ENCODE measurements around the gene SLC4A11.

SLC4A11 gene

DNA sequence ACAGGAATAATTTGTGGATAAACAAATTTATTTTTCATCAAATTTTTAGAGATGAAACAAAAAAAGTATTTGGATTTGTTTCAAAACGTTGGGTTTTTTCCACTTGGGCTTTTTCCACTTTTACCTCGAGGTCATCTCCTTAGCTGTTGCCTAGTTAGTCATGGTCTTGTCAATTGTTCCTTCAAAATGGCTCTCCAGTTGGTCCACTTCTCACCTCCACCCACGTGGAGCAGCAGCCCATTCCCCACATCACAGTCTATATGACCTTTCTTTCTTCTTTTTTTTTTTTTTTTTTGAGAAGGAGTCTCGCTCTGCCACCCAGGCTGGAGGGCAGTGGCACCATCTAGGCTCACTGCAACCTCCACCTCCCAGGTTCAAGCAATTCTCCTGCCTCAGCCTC lies 6.7 kb upstream of the SLC4A11 start:
- no peak for DNase-seq

DNA sequence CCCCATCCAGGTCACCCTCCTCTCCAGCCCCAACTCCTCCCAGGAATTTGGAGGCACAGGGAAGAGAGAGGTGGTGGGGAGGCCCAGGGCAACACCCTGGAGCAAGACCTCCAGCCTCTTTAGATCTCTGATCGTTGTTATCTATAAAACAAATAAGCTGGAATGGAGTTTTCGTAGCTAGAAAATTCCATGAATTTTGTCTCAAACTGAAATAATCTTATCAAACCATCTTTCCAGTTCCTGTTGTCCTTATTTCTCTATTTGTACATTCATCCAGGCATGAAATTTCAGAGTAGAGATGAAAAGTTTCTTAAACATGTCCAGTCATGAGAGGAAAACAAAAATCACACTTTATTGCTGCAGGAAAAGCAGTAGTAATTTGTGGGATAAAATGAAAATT lies 6.2 kb upstream of the SLC4A11 start:
- DNase-seq, result no peak

DNA sequence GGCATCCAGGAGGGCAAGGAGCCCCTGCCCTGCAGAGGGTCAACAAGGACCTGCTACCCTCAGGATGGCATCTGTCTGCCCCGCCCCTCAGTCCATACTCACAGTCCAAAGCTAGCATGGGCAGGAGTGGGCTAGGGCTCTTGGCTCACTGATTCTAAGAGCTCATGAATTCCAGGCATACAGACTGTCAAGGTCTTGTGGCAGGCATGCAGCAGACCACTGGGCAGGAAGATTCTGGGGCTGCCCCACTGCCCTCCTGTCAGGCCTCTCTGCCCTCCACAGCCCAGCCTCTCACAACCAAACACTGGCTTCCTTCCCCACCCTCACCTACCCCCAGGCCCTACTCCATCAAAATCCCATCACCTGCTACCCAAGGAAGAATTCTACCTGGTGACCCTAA lies 5.6 kb upstream of the SLC4A11 start:
- no peak for DNase-seq

DNA sequence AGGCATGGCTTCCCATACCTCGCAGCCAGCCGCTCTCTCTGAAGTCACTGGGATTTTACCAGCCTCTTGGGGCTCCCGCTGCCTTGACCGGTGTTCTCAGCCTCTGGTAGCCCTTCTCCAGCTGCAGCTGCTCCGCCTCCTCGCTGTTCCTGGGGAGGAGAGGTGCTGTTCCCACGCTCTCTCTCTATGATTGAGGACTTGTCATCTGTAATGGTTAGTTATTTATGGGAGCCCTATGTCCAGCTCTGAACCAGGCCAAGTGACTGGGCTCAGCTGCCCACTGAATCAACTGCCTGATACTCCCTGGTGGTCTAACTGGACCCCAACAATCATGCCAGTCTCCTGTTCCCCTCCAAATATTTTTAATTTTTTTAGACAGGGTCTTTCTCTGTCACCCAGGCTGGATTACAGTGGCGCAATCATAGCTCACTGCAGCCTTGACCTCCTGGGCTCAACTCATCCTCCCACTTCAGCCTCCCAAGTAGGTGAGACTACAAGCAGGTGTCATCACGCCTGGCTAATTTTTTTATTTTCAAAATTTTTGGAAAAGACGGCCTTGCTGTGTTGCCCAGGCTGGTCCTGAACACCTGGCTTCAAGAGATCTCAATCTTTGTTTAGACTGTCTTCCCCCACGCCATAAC lies 4.8 kb upstream of the SLC4A11 start:
- DNase-seq, result no peak

DNA sequence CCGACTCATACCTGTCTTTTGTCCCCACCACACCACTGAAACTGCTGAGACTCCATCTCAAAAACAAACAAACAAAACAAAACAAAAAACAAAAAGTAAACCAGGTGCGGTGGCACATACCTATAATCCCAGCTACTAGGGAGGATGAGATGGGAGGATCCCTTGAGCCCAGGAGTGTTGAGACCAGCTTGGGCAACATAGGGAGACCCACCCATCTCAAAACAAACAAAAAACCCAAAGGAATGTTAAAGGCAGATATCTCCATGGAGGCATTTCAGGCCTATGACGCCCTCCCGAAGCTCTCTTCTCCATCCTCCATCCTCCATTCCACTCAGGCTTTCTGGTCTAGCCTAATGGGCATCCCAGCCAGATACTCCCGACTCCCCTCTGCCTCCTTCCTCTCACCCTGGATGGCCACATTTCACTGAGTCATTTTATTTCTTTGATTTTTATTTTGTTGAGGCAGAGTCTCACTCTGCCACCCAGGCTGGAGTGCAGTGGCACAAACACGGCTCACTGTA lies 3.2 kb upstream of the SLC4A11 start:
- no peak for DNase-seq

DNA sequence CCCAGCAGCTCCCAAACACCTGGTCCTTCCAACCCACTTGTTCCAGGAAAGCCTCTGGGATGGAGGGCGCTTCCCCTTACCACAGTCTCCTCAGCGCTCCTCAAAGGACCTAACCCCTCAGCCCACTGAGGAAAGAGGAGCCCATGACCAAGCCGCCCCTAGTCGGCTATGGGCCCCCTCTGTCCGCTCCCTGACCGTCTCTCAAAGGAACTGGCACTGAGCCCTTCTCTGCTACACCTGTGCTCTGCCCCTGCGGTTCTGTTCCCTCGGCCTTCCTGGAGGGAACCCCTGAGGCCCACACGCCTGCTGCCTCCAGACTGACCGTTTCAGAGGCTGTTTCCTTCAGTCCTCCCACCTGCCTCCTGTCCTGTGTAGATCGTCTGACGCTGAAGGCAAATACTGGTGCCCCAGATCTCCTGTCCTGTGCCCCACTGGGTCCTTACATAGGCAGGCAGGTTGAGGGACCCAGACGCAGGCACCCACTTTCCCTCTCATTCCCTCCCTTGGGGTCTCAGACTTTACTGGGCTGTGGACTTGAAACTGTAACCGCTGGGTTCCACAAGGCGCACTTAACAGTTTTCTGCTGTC lies 1.9 kb upstream of the SLC4A11 start:
- DNase-seq, result no peak

DNA sequence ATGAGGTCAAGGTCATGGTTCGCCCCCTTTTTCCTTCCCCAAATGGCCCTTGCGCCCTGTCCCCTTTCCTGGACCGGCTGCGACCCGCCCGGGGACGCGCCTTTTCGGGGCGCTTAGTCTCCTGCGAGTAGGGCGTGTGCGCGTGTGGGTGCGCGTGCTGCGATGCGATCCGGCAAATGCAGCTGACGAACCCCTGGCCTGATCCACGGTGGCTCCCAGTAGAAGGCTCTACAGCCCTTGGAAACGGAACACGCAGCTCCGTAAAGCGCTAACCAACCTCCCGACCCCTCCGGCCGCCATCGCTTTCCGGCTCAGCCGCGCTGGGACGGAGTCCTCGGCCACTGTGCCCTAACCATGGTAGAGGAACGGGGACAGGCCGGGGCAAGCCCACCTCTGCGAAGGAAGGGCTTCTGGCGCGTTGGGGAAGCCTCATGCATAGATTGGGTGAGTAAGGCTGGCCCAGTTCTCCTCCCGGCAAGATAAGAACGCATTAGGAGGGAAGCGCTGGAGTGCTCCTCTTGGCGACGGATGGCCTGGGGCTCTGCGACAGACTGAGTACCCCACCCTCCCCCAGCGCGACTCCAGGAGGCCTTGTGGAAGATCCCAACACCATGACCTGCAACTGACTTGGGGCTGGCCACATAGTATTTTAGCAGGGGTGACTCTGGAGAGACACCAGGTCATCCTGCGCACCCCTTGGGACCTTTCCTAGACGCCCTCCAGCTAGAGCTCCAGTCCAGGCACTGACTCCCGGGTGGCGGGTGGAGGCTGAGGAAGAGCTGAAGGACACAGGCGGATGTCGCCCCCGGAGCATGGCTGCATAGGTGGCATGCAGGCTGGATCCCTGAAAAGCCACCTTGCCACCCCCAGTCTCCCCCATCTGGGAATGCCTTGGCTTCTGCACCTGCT lies 1.1 kb upstream of the SLC4A11 start:
- DNase-seq, result no peak

DNA sequence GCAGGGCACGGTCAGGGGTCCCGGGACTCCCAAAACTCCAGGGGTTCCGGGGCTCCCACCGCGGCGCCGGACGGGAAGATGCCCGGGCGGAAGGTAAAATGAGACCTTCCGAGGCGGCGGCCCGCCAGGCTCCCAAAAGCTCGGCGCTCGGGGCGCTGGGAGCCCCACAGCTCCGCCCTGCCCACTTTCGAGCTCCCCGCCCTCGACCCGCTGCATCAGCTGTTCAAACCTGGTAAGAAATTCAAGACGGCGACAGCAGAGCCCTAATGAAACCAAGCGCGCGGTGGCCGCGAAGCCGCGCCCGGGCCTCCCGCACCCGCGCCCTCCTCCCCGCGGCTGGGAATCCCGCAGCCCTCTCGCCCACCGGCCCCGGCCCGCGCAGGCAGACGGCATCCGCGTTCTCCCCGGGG lies 369 bp downstream of the SLC4A11 start:
- DNase-seq, result no peak

DNA sequence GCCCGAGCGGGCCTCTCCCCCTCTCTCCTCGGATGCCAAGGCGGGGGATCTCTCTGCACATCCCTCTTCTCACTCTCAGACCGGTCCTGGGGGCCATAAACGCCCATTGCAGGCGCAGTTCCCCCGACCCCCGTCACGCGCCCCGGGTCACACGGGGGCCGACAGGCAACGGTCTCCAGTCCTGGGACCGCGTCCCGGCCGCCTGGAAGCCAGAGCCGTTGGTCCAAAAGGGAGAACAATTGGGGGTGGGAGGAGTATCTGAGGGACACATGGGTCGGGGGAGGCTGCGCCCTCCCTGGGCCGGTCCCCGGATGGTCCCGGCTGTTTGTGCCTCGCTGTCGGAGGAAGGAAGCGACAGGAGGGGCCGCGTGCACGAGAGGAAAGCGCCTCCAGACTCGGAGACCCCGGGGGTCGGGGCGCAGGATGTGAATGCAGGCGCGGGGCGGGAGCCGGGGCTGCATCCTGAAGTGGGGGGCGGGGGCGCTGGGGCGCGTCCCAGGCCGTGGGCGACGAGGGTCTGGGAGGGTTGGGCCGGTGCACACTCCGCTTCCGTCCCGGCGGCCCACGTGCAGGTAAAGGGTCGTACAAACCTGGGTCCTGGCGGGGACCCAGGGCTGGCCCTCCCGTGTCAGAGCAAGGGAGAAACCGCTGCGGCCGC lies 903 bp downstream of the SLC4A11 start:
- no peak for DNase-seq

DNA sequence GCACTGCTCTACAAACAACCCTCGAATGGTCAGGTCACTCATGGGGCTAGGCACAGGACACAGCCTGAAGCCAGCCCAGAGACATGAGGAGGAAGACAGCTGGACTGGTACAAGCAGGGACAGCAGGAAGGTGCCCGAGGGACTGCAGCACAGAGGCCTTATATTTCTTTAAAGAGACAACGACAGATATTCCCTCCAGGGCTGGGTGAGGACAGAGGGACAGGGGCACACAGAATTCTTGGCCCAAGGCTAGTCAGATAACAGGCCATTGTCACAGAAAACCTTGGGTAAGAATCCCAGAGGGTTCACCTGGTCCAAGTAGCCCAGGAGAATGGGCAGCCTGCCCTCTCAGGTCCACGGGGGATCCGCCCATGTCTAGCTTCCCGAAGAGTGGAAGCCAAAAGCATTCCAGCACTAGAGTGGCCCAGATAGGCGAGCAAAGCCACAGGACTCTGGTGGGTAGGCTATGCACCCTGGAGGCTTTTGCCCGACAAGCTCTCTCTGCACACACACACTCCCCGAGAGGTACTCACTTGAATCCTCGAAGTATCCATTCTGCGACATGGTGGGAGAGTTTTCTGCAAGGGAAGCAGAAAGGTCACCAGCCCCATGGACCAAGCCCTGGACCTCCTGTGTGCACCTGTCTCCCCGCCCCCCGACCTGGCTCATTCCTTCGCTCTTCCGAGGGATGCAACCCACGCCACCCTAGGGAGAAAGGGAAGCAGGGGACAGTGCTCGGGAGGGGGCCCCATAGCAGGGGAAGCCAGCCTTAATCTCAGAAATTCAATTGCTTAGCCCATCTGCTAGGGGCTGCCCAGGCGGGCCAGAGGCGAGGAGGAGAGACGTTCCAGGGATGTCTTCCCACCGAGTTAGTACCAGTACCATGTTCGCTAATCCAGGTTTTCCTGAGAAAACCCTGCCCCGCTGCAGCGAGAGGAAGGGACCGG lies 1.7 kb downstream of the SLC4A11 start:
- no peak for DNase-seq

DNA sequence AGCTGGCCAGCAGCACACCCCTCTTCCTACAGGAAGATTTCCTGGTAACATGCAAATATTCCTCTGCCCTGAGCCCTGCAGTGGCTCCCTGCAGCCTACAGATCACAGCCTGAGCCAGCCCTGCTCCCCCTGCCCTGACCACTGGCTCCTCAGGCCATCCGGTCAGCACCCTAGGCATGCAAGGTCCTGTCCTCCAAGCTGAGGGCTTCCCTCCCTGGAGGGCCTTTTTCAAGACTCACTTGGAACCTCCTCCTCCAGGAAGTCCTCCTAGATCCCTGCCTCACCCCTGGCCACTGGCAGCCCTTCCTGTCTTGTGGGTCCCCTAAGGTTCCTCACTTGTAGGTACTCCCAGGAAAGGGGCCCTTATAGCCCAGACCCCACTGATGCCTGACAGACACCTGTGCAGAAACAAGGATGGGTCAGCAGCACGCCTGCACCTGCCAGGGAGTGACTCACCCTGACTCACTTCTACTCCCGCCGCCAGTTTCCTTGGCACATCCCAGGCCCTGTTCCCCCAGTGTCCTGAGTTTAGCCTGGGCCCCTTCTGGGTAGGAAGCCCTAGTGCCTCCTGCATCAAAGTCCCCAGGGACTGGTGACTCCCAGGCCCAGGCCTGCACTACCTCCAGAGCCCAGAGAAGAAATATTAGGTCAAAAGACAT lies 3.2 kb downstream of the SLC4A11 start:
- DNase-seq, result no peak

DNA sequence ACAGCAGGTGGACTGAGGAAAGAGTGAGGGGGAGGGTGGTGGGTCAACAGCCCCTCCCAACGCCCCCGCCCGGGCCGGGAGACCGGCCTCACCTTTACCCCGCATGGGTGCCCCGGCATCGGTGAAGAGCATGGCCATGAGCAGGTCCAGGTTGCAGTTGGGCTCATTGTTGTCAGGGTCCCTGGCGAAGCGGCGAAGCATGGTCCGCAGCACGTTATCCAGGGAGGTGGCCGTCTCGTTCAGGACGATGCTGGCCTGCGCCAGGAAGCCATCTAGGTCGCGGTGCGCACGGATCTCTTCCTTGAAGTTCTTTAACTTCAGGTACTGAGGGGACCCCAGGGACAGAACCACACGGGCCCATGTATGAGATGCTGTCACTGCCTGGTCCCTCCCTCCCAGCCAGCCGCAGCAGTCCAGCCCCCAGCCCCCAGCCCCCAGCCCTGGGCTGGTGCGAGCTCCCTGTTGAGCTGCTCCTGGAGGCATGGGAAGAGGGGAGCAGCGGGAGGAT lies 4.9 kb downstream of the SLC4A11 start:
- DNase-seq, result no peak

DNA sequence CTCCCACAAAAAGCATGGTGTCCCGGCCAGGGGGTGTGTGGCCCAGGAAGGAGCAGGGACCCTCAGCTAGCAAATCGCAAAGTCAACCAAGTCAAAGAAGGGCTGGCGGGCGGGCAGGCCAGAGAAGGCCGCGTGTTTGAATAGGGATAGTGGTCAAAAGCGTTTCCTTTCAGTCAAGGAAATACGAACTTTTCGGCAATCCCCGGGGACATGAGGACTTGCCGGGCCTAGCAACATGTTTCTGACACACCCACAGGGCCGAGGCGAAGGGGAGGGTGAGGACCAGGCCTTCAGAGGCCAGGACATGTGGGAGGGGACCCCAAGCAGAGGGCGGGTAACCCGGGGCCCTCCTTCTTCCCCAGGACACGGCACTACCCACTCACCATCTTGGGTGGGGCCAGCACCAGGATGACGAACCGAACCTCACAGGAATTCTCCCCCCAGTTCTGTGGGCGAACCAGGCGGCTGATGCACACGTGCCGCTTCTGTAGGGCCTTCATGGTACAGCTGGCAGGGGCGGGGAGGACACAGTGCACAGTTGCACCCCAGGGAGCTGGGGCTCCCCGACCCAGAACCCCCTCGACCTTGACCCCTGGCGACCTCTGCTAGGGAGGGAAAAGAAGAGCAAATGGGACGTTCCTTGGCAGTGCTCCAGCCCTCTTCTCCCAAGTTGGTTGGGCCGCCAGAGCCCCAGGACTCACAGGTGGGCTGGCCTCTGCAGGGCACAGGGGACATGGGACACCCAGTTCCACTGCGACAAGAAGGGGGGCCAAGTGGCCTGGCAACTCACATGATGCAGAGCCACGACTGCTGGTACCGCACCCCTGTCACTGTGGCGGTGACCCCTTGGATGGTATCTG lies 5.6 kb downstream of the SLC4A11 start:
- DNase-seq, result no peak

DNA sequence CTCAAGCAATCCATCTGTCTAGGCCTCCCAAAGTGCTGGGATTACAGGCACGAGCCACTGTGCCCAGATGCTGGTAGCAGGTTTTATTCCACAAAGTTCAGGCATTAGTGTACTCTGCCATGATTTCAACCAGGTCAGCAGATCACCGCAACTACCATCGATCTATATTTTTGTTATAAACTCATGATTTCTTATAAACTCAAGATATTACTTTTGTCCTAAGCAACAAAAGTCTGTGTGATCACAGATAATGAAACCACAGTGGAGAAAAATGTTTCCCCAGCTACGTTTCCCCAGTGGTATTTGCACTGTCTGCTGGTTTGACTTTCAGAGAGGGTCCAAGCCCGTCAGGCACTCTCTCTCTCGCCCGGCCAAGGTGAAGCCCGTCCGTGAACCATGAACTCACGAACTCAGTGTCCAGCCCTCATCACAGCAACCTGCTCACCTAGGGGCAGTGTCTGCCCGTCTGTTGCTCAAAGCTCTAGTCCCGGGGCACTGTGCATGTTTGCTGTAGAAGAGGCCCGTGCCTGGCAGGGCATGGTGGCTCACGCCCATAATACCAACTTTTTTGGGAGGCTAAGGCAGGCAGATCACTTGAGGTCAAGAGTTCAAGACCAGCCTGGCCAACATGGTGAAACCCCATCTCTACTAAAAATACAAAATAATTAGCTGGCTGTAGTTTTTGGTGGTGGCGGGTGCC lies 7.0 kb downstream of the SLC4A11 start:
- DNase-seq, result no peak

DNA sequence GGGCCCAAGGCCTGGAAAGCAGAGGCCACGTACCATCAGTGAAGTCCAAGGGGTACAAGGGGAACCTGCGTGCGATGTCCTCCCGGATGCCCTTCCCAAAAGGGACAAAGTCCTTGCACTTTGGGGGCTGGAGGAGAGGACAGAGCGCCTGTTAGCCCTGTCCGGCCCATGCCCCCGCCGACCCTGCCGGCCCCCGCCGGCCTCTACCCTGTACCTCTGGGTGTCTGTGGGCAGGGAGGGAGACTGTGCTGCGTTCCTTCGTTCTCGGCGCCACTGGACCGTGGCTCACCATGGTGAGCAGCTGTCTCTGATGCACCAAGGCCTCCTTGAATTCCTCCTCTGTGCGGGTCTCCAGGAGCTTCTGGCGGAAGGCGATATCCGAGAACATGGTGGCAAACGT lies 7.9 kb downstream of the SLC4A11 start:
- DNase-seq, result no peak

DNA sequence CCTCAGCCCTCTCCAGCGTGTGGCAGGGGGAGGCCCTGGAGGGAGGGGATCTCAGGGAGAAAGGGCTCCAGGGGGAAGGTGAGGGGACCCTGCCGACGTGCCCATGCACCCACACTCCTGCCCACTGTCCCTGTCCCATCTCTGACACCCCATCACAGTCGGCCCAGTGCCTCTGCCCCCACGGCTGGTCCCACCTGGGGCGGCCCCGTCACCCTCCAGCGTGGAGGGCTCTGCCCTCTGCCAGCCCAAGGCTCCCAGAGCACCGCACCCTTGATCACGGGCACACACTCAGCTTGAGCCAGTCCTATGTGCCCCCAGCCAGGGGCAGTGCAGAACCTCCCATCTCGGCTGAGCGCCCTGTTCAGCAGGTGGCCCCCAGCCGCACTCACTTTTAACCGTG lies 9.2 kb downstream of the SLC4A11 start:
- DNase-seq, result no peak

DNA sequence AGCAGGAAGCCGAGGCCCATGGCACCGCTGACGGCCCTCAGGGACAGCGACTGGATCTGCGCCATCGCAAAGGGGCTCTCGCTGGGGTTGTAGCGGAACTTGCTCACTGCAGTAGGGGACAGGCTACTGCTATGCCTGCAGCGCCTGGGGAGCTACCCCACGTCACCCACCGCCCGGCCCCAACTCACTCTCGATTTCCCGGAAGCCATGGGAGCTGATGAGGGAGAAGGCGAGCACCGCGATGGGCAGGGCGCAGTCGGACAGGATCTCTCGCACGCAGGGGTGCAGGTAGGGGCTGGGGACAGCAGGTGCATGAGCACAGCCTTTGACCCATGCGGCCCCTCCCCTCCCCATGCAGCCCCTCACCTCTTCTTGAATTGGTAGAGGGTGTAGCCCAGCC lies 9.8 kb downstream of the SLC4A11 start:
- DNase-seq, result no peak

DNA sequence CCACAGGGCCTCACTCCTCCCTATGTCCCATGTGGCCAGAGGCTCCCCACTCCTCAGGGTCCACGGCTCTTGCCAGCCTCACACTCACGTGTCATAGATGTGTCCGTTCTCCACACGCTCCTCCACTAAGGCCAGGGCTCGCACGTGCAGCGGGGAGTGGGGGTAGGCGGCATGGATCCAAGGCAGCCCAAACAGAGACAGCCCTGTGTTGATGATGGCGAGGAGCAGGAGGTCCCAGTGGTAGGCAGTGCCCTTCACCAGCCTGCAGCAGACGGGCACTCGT lies 10.3 kb downstream of the SLC4A11 start:
- no peak for DNase-seq

DNA sequence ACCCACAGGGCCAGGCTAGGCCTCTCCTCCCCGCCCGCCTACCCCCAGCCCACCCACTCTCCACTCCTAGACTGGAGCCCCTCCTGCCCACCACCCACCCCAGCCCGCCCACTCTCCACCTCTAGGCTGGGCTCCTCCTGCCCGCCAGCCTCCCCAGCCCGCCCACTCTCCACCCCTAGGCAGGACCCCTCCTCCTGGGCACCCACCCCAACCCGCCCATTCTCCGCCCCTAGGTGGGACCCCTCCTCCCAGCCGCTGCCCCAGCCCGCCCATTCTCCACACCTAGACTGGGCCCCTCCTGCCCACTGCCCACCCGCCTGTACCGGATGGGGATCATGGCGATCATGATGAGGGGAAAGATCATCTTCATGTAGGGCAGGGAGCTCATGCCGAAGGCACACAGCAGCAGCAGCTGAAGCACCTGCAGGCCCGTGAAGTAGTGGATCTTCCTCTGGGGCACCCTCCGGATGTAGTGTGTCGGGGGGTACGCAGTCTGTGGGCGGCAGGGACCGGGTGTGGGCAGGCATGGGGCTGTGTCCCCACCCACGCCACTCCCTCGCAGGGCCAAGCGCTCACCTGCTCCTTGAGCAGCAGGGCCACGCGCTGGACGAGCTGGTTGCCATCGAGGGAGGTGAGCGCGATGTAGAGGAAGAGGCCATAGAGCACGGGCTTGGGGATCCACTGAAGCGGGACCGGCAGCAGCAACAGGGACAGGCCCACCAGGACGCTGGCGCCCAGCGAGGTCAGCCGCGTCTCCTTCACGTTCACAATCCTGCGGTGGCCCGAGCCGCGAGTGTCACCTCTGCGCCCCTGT lies 10.8 kb downstream of the SLC4A11 start:
- DNase-seq, result no peak

All from NCI-H510A (cell line).